A673 (cell line): ENCODE results near the gene LDLRAD3. TPM values are rescaled to one million over a fixed set of nuclear protein-coding genes. Genes with fewer than 3 reads are reported as not detected.

Experiments used
- BruUV-seq: library from RNA; stranded (reverse); fragments of 400-500 nt; replicated peaks from 2 replicates; lab custom pipeline; 2021; lab: Mats Ljungman, UMichigan
- CTCF ChIA-PET: fragments of 300-600 bp; sonication (Branson Sonifier 250); formaldehyde crosslinking; loops from one replicate; lab custom pipeline; 2022; ENCODE audit warnings: antibody characterized with exemption; lab: Charles Lee
- POLR2A ChIA-PET: fragments of 300-600 bp; sonication (Branson Sonifier 250); formaldehyde crosslinking; loops from one replicate; lab custom pipeline; 2022; ENCODE audit warnings: antibody characterized with exemption; ENCODE audit not compliant: low non-redundant PET; lab: Charles Lee
- DNase-seq: peaks from one replicate; pipeline ENCODE4 v3.0.0-alpha.2; 2015; ENCODE audit warnings: low spot score
- H3K27ac ChIP-seq: fragments of 200-600 bp; sonication (generic); 2 replicates; pipeline ENCODE4 v1.5.1; 2016; ENCODE audit warnings: mixed run types, low read depth, mild to moderate bottlenecking, mixed read lengths, antibody characterized with exemption, low read length; ENCODE audit not compliant: poor library complexity, severe bottlenecking
- H3K27me3 ChIP-seq: fragments of 200-600 bp; sonication (generic); replicated peaks from 2 replicates; pipeline ENCODE4 v1.6.1; 2017; ENCODE audit warnings: mixed run types, low read depth, mild to moderate bottlenecking, mixed read lengths, antibody characterized with exemption, low read length; ENCODE audit not compliant: insufficient read depth, poor library complexity
- H3K36me3 ChIP-seq: fragments of 200-600 bp; sonication (generic); 2 replicates; pipeline ENCODE4 v1.6.1; 2016; ENCODE audit warnings: mixed run types, mild to moderate bottlenecking, mixed read lengths, antibody characterized with exemption, low read length; ENCODE audit not compliant: insufficient read depth, poor library complexity, severe bottlenecking
- H3K4me1 ChIP-seq: fragments of 200-600 bp; sonication (generic); 2 replicates; pipeline ENCODE4 v1.6.1; 2017; ENCODE audit warnings: mixed run types, mild to moderate bottlenecking, mixed read lengths, antibody characterized with exemption, low read length; ENCODE audit not compliant: insufficient read depth, poor library complexity, severe bottlenecking
- H3K4me3 ChIP-seq: fragments of 200-600 bp; sonication (generic); 2 replicates; pipeline ENCODE4 v1.5.1; 2016; ENCODE audit warnings: low read depth, mixed run types, mild to moderate bottlenecking, mixed read lengths, low read length; ENCODE audit not compliant: poor library complexity, severe bottlenecking
- H3K9me3 ChIP-seq: fragments of 200-600 bp; sonication (generic); 2 replicates; pipeline ENCODE4 v1.6.1; 2016; ENCODE audit warnings: mixed run types, low read depth, mild to moderate bottlenecking, mixed read lengths, antibody characterized with exemption, low read length; ENCODE audit not compliant: poor library complexity, severe bottlenecking
- CTCF ChIP-seq: fragments of 300-800, 200-600 bp; sonication (generic); conservative IDR thresholded peaks from 2 replicates; pipeline ENCODE4 v1.5.1; 2017; ENCODE audit warnings: low read depth, mild to moderate bottlenecking, antibody characterized with exemption, low read length, moderate library complexity, mixed read lengths
- EZH2 ChIP-seq: fragments of 200-600 bp; sonication (generic); IDR thresholded peaks from 2 replicates; pipeline ENCODE4 v1.6.1; 2017; ENCODE audit warnings: borderline replicate concordance, low read depth, mild to moderate bottlenecking, mixed read lengths, antibody characterized with exemption, low read length; ENCODE audit not compliant: poor library complexity, severe bottlenecking
- intact Hi-C: fragments of 100-400 bp; cut with micrococcal nuclease; formaldehyde crosslinking; loops from one replicate; pipeline ENCODE4 v1.10.0; 2022; ENCODE audit not compliant: unreplicated experiment
- total RNA-seq: library from RNA; stranded (reverse); gene quantifications from 2 replicates; pipeline ENCODE4 v1.2.3, GENCODE V29; 2021

Gene LDLRAD3
- total RNA-seq, 1 experiment from 2014 or later, result 13.1 TPM

GRCh38 chr11:36030731-36031281 is 86.9 kb downstream of the LDLRAD3 start:
- H3K4me3 ChIP-seq, result no peak overlapping the region
- BruUV-seq, result no TSS peak
- CTCF ChIA-PET, result interaction anchor here (0.6 kb wide), 1 partner anchor 855 kb away, joined by 6 read pairs; no protein-coding TSS in a partner anchor

GRCh38 chr11:36033082-36033751 is 89.4 kb downstream of the LDLRAD3 start:
- Histone ChIP-seq H3K4me3 (no peak overlapping the region), H3K36me3 (no peaks in the 10 kb centered on the region), H3K4me1 (peaks cover 4% of the 10 kb centered on the region), H3K27ac (no peak overlapping the region), H3K9me3 (no peaks in the 10 kb centered on the region), H3K27me3 (no peaks in the 10 kb centered on the region)
- TF ChIP-seq CTCF (no peak), EZH2 (no peak)
- intact Hi-C loops, result no loop called here
- no TSS peak for BruUV-seq
- no peak for DNase-seq
- ChIA-PET CTCF (no interaction called here), POLR2A (no interaction called here)

More at GRCh38 chr11:36030731-36031281, 86.9 kb downstream of the LDLRAD3 start:
- Histone ChIP-seq H3K9me3 (no peaks in the 10 kb centered on the region), H3K27me3 (no peaks in the 10 kb centered on the region), H3K36me3 (no peaks in the 10 kb centered on the region), H3K4me1 (peaks cover 4% of the 10 kb centered on the region), H3K27ac (no peak overlapping the region)
- intact Hi-C loops, result no loop called here
- no peak for TF ChIP-seq EZH2
- TF ChIP-seq CTCF, result no peak
- peak; percentile 40 for DNase-seq
- POLR2A ChIA-PET, result no interaction called here

- Histone ChIP-seq H3K27ac (no peak overlapping the region), H3K27me3 (no peaks in the 10 kb centered on the region), H3K36me3 (no peaks in the 10 kb centered on the region), H3K4me1 (peaks cover 4% of the 10 kb centered on the region), H3K4me3 (no peak overlapping the region), H3K9me3 (no peaks in the 10 kb centered on the region)
- BruUV-seq, result no TSS peak
- no peak for DNase-seq
- CTCF ChIA-PET, result no interaction called here
- TF ChIP-seq CTCF (no peak), EZH2 (no peak)
- intact Hi-C loops, result no loop called here
- POLR2A ChIA-PET, result no interaction called here
Observed at GRCh38 chr11:36033936-36034335, 90.1 kb downstream of the LDLRAD3 start.
